ENCODE results near the gene OTOA.

DNA sequence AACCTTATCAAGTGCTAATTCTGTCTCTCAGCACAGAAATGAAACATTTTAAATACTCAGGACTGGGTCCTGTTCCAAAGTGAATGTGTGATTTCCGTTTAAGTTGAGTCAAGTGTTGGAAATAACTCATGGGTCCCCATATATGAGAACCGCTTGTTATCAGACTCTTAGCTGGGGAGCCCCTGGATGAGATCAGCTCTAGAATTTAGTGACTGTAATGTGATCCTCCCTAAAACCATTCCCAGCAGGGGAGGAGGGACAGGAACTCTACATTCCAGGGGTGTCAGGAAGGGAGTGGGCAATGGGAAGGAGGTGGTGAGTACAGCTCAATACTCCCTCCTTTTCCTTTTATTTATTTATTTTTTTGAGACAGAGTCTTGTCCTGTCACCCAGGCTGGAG is 37.5 kb downstream of the OTOA start:
- TF ChIP-seq, protein P1, sequence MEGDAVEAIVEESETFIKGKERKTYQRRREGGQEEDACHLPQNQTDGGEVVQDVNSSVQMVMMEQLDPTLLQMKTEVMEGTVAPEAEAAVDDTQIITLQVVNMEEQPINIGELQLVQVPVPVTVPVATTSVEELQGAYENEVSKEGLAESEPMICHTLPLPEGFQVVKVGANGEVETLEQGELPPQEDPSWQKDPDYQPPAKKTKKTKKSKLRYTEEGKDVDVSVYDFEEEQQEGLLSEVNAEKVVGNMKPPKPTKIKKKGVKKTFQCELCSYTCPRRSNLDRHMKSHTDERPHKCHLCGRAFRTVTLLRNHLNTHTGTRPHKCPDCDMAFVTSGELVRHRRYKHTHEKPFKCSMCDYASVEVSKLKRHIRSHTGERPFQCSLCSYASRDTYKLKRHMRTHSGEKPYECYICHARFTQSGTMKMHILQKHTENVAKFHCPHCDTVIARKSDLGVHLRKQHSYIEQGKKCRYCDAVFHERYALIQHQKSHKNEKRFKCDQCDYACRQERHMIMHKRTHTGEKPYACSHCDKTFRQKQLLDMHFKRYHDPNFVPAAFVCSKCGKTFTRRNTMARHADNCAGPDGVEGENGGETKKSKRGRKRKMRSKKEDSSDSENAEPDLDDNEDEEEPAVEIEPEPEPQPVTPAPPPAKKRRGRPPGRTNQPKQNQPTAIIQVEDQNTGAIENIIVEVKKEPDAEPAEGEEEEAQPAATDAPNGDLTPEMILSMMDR (IDR thresholded peaks at IDR 0.05), result no peak
- TF ChIP-seq POLR2A (IDR thresholded peaks at IDR 0.05), result no peak

Measured in ovary (tissue), 3 donors.